HCT116 (cell line): ENCODE measurements around the gene SOX15. TPM values are rescaled to one million over a fixed set of nuclear protein-coding genes. Genes with fewer than 3 reads are reported as not detected.

Source experiments
- ATAC-seq: fragments of 200-7000 bp; cut with Tn5 transposase; 2 replicates; pipeline ENCODE4 v1.9.1; 2020; ENCODE audit warnings: mild to moderate bottlenecking, moderate library complexity
- BruUV-seq: library from RNA; stranded (reverse); fragments of 400-500 nt; replicated peaks from 2 replicates; lab custom pipeline; 2021; lab: Mats Ljungman, UMichigan
- CTCF ChIA-PET: fragments of 300-600 bp; sonication (Branson Sonifier 250); formaldehyde crosslinking; loops from one replicate; lab custom pipeline; 2021; ENCODE audit warnings: antibody characterized with exemption; lab: Charles Lee
- POLR2A ChIA-PET: fragments of 300-600, 350-600 bp; sonication (Branson Sonifier 250); formaldehyde crosslinking; loops from one replicate; lab custom pipeline; 2021; ENCODE audit warnings: antibody characterized with exemption; lab: Charles Lee
- RAD21 ChIA-PET, 2 experiments: fragments of 300-600 bp; sonication (Branson Sonifier 250); formaldehyde crosslinking; loops; one replicate each; lab custom pipeline; 2023; ENCODE audit warnings: low total read pairs in 2 of 2; ENCODE audit not compliant: uncharacterized antibody in 2 of 2, unreplicated experiment in 2 of 2, low non-redundant PET in 1 of 2; lab: Charles Lee
- DNase-seq: peaks from one replicate; pipeline ENCODE4 v3.0.0-alpha.2; 2010; ENCODE audit warnings: low read depth, low spot score
- H2AFZ ChIP-seq: fragments of 200-600 bp; shearing (Covaris generic), sonication (generic); 2 replicates; pipeline ENCODE4 v1.6.1; 2017; ENCODE audit warnings: low read depth, mixed run types, mixed read lengths, antibody characterized with exemption, low read length; ENCODE audit not compliant: poor library complexity, severe bottlenecking
- H3K27ac ChIP-seq: 2 replicates; pipeline ENCODE4 v1.5.1; 2012; ENCODE audit warnings: low read depth, low read length
- H3K27me3 ChIP-seq: fragments of 200-600 bp; sonication (generic); 2 replicates; pipeline ENCODE4 v1.6.1; 2016; ENCODE audit warnings: mixed run types, low read length, mixed read lengths; ENCODE audit not compliant: insufficient read depth
- H3K36me3 ChIP-seq, 2 experiments: fragments of 200-500 bp in 1 of 2; fragments of 200-600 bp in 1 of 2; sonication (Bioruptor generic) in 1 of 2; sonication (generic) in 1 of 2; 2 replicates each; pipeline versions ENCODE4 v1.5.1 to v1.6.1; 2014 to 2016; ENCODE audit warnings: low read length in 2 of 2, inconsistent platforms in 1 of 2, mixed read lengths in 1 of 2, mixed run types in 1 of 2; ENCODE audit not compliant: insufficient read depth in 2 of 2, control insufficient read depth in 1 of 2
- H3K4me1 ChIP-seq, 2 experiments: fragments of 200-600 bp in 1 of 2; sonication (generic) in 1 of 2; 2 replicates each; pipeline versions ENCODE4 v1.5.1 to v1.6.1; 2012 to 2017; ENCODE audit warnings: low read length in 2 of 2, inconsistent platforms in 1 of 2, mild to moderate bottlenecking in 1 of 2, mixed read lengths in 1 of 2, mixed run types in 1 of 2, moderate library complexity in 1 of 2; ENCODE audit not compliant: insufficient read depth in 2 of 2, control insufficient read depth in 1 of 2
- H3K4me2 ChIP-seq: fragments of 200-600 bp; sonication (generic); 2 replicates; pipeline ENCODE4 v1.6.1; 2017; ENCODE audit warnings: mixed run types, low read length, mixed read lengths
- H3K4me3 ChIP-seq, 2 experiments: fragments of 200-600 bp in 1 of 2; sonication (generic) in 1 of 2; replicated peaks in 1 of 2; 2 replicates each; pipeline ENCODE4 v1.5.1; 2011 to 2016; ENCODE audit warnings: low read length in 2 of 2, control low read depth in 1 of 2, low read depth in 1 of 2, mild to moderate bottlenecking in 1 of 2, mixed read lengths in 1 of 2, mixed run types in 1 of 2
- H3K79me2 ChIP-seq: fragments of 200-600 bp; sonication (generic); 2 replicates; pipeline ENCODE4 v1.6.1; 2017; ENCODE audit warnings: mild to moderate bottlenecking, mixed run types, low read length, moderate library complexity, mixed read lengths; ENCODE audit not compliant: insufficient read depth
- H3K9ac ChIP-seq: fragments of 200-600 bp; sonication (generic); 2 replicates; pipeline ENCODE4 v1.6.1; 2016; ENCODE audit warnings: low read length, mixed read lengths
- H3K9me2 ChIP-seq: fragments of 200-600 bp; sonication (generic), shearing (Covaris generic); 2 replicates; pipeline ENCODE4 v1.6.1; 2017; ENCODE audit warnings: mixed run types, mild to moderate bottlenecking, moderate library complexity; ENCODE audit not compliant: insufficient read depth
- H3K9me3 ChIP-seq, 2 experiments: fragments of 200-500 bp in 1 of 2; fragments of 200-600 bp in 1 of 2; sonication (Bioruptor generic) in 1 of 2; sonication (generic) in 1 of 2; 2 replicates each; pipeline ENCODE4 v1.6.1; 2014 to 2017; ENCODE audit warnings: low read length in 2 of 2, mixed read lengths in 2 of 2, inconsistent platforms in 1 of 2, low read depth in 1 of 2, mild to moderate bottlenecking in 1 of 2, mixed run types in 1 of 2, moderate library complexity in 1 of 2; ENCODE audit not compliant: control insufficient read depth in 1 of 2, insufficient read depth in 1 of 2
- H4K20me1 ChIP-seq: fragments of 200-600 bp; sonication (generic), shearing (Covaris generic); 2 replicates; pipeline ENCODE4 v1.6.1; 2017; ENCODE audit warnings: mixed run types, mild to moderate bottlenecking, moderate library complexity; ENCODE audit not compliant: insufficient read depth
- ATF3 ChIP-seq: IDR thresholded peaks from 2 replicates; pipeline ENCODE4 v1.6.1; 2012
- CBX3 ChIP-seq: IDR thresholded peaks from 2 replicates; pipeline ENCODE4 v1.6.1; 2012; ENCODE audit warnings: low read depth
- CEBPB ChIP-seq: IDR thresholded peaks from 2 replicates; pipeline ENCODE4 v1.6.1; 2012; ENCODE audit warnings: low read depth
- CTCF ChIP-seq, 3 experiments: fragments of 200-600 bp in 1 of 3; sonication (generic) in 1 of 3; IDR thresholded peaks in 2 of 3; conservative IDR thresholded peaks in 1 of 3; 2 replicates each; pipeline ENCODE4 v1.5.1; 2012 to 2017; ENCODE audit warnings: low read depth in 2 of 3, low read length in 2 of 3, antibody characterized with exemption in 1 of 3, borderline replicate concordance in 1 of 3, control low read depth in 1 of 3, mild to moderate bottlenecking in 1 of 3, mixed read lengths in 1 of 3, mixed run types in 1 of 3, moderate library complexity in 1 of 3; ENCODE audit not compliant: insufficient read depth in 1 of 3
- ELF1 ChIP-seq: IDR thresholded peaks from 2 replicates; pipeline ENCODE4 v1.6.1; 2012; ENCODE audit warnings: low read depth, borderline replicate concordance
- POLR2AphosphoS5 ChIP-seq: IDR thresholded peaks from 2 replicates; pipeline ENCODE4 v1.6.1; 2011; ENCODE audit warnings: mild to moderate bottlenecking, low read depth, low read length, moderate library complexity
- SP1 ChIP-seq: IDR thresholded peaks from 2 replicates; pipeline ENCODE4 v1.6.1; 2012; ENCODE audit warnings: low read depth
- SRF ChIP-seq: IDR thresholded peaks from 2 replicates; pipeline ENCODE4 v1.6.1; 2012; ENCODE audit warnings: low read depth
- TCF7L2 ChIP-seq: IDR thresholded peaks from 2 replicates; pipeline ENCODE4 v1.7.0; 2011; ENCODE audit warnings: borderline replicate concordance, inconsistent platforms; ENCODE audit not compliant: insufficient read depth, insufficient read length; ENCODE audit errors: extremely low read depth
- ZFX ChIP-seq: fragments of 450-650 bp; IDR thresholded peaks from 2 replicates; pipeline ENCODE4 v1.6.1; 2017
- ZNF274 ChIP-seq: fragments of 200-500 bp; sonication (Bioruptor generic); IDR thresholded peaks from 2 replicates; pipeline ENCODE4 v1.6.1; 2014; ENCODE audit warnings: mild to moderate bottlenecking, low read depth, low read length, inconsistent platforms
- intact Hi-C: fragments of 100-400 bp; cut with micrococcal nuclease; formaldehyde crosslinking; loops from 2 replicates; pipeline ENCODE4 v1.10.0; 2022
- total RNA-seq: library from RNA; stranded (reverse); gene quantifications from one replicate; pipeline ENCODE4 v1.2.1, GENCODE V29; 2021; ENCODE audit not compliant: unreplicated experiment

The SOX15 gene
- total RNA-seq, 1 experiment from 2014 or later = 0.69 TPM

- H3K4me3 ChIP-seq = peak overlapping the region; percentile 79 to 83
- intact Hi-C loops = loop anchor here (1.0 to 10.0 kb wide), 5 partner anchors 46 to 204 kb away; partner anchors contain the start of genes CHRNB1, POLR2A and SLC35G6
- H3K9me3 ChIP-seq = no peaks in the 10 kb centered on the region
- CTCF ChIA-PET = interaction anchor here (0.6 to 2.4 kb wide), 30 partner anchors 8 to 514 kb away, joined by 3 to 37 read pairs (median 4); partner anchors contain the start of genes CD68, NEURL4, PLSCR3 and SLC2A4
- peaks cover 40% of the 10 kb centered on the region for H3K79me2 ChIP-seq
- peaks cover 17 to 21% of the 10 kb centered on the region in 2 experiments for H3K36me3 ChIP-seq
- POLR2A ChIA-PET = interaction anchor here (0.6 to 2.0 kb wide), 12 partner anchors 12 to 613 kb away, joined by 3 to 7 read pairs (median 3); partner anchors contain the start of genes MPDU1, POLR2A, TMEM102 and TNK1
- H3K9ac ChIP-seq = peak overlapping the region; percentile 98
- H3K27ac ChIP-seq = peak overlapping the region; percentile 86
- H2AFZ ChIP-seq = no peak overlapping the region
- BruUV-seq = no TSS peak
- peaks cover 27 to 55% of the 10 kb centered on the region in 2 experiments for H3K4me1 ChIP-seq
- H3K4me2 ChIP-seq = peak overlapping the region; percentile 95
- RAD21 ChIA-PET = interaction anchor here (1.0 to 1.7 kb wide), 2 partner anchors 11 to 204 kb away, joined by 3 to 4 read pairs; no protein-coding TSS in a partner anchor
- no peaks in the 10 kb centered on the region for H4K20me1 ChIP-seq
- H3K27me3 ChIP-seq = no peaks in the 10 kb centered on the region
- H3K9me2 ChIP-seq = no peaks in the 10 kb centered on the region
- TF ChIP-seq SP1 (no peak), TCF7L2 (no peak), SRF (no peak), CBX3 (no peak), POLR2AphosphoS5 (no peak), CEBPB (no peak), ZFX (peak; percentile 43; the same call in 1 of the 2 replicates), ELF1 (no peak), CTCF (IDR thresholded peaks at IDR 0.05 in 2 of 3, conservative IDR thresholded peaks at IDR 0.05 in 1 of 3; ENCODE audit: borderline replicate concordance in 1 of 3, insufficient read depth in 1 of 3, low read depth in 2 of 3, low read length in 2 of 3) (peak in 2 of 3 experiments; percentile 54 to 68; a peak in 4 of 6 replicates), ATF3 (no peak), ZNF274 (no peak)
- DNase-seq = no peak
- ATAC-seq = peak; percentile 65
These were observed 29.5 kb downstream of the SOX15 start for GRCh38 chr17:7560172-7561027.
